ENCODE measurements around the gene RPL38. TPM values are rescaled to one million over a fixed set of nuclear protein-coding genes. Genes with fewer than 3 reads are reported as not detected.

Gene RPL38
- total RNA-seq, 2 experiments from 2014 or later: 1,460 to 1,580 TPM

- Mint-ChIP-seq H3K27ac (no peak overlapping the region), H3K9me3 (no peaks in the 10 kb centered on the region), H3K36me3 (peaks cover 5% of the 10 kb centered on the region), H3K4me3 (no peak overlapping the region), H3K27me3 (no peaks in the 10 kb centered on the region), H3K4me1 (ENCODE audit: low read depth) (no peaks in the 10 kb centered on the region)
- POLR2A ChIA-PET: no interaction called here
- DNase-seq: no peak
- CTCF ChIA-PET: no interaction called here
- intact Hi-C loops (cut with micrococcal nuclease): no loop called here
Observed at GRCh38 chr17:74249590-74250270, 46.3 kb downstream of the RPL38 start.

GRCh38 chr17:74250324-74250995, 47.0 kb downstream of the RPL38 start:
- no peaks in the 10 kb centered on the region for H3K9me3 Mint-ChIP-seq
- H3K27ac Mint-ChIP-seq: no peak overlapping the region
- peaks cover 5% of the 10 kb centered on the region for H3K36me3 Mint-ChIP-seq
- intact Hi-C loops (cut with micrococcal nuclease): no loop called here
- ChIA-PET CTCF (no interaction called here), POLR2A (no interaction called here)
- H3K27me3 Mint-ChIP-seq: no peaks in the 10 kb centered on the region
- no peaks in the 10 kb centered on the region for H3K4me1 Mint-ChIP-seq (ENCODE audit: low read depth)
- no peak for DNase-seq
- no peak overlapping the region for H3K4me3 Mint-ChIP-seq

GRCh38 chr17:74251051-74251450, 47.6 kb downstream of the RPL38 start:
- Mint-ChIP-seq H3K27ac (no peak overlapping the region), H3K36me3 (peaks cover 5% of the 10 kb centered on the region), H3K27me3 (no peaks in the 10 kb centered on the region), H3K4me3 (no peak overlapping the region), H3K9me3 (no peaks in the 10 kb centered on the region), H3K4me1 (ENCODE audit: low read depth) (no peaks in the 10 kb centered on the region)
- intact Hi-C loops (cut with micrococcal nuclease): no loop called here
- POLR2A ChIA-PET: no interaction called here
- CTCF ChIA-PET: no interaction called here
- DNase-seq: no peak

- Mint-ChIP-seq H3K27ac (no peak overlapping the region), H3K36me3 (peaks cover 5% of the 10 kb centered on the region), H3K27me3 (no peaks in the 10 kb centered on the region), H3K4me1 (ENCODE audit: low read depth) (no peaks in the 10 kb centered on the region), H3K9me3 (no peaks in the 10 kb centered on the region), H3K4me3 (no peak overlapping the region)
- intact Hi-C loops (cut with micrococcal nuclease): no loop called here
- CTCF ChIA-PET: no interaction called here
- POLR2A ChIA-PET: no interaction called here
- DNase-seq: no peak
Observed at GRCh38 chr17:74251569-74251968, 48.1 kb downstream of the RPL38 start.

GRCh38 chr17:74252211-74252610, 48.7 kb downstream of the RPL38 start:
- Mint-ChIP-seq H3K4me3 (no peak overlapping the region), H3K36me3 (peaks cover 5% of the 10 kb centered on the region), H3K27ac (no peak overlapping the region), H3K27me3 (no peaks in the 10 kb centered on the region), H3K4me1 (ENCODE audit: low read depth) (no peaks in the 10 kb centered on the region), H3K9me3 (no peaks in the 10 kb centered on the region)
- ChIA-PET POLR2A (no interaction called here), CTCF (no interaction called here)
- intact Hi-C loops (cut with micrococcal nuclease): no loop called here
- DNase-seq: no peak

- Mint-ChIP-seq H3K36me3 (peaks cover 5% of the 10 kb centered on the region), H3K27me3 (no peaks in the 10 kb centered on the region), H3K4me1 (ENCODE audit: low read depth) (no peaks in the 10 kb centered on the region), H3K4me3 (no peak overlapping the region), H3K9me3 (no peaks in the 10 kb centered on the region), H3K27ac (no peak overlapping the region)
- ChIA-PET CTCF (no interaction called here), POLR2A (no interaction called here)
- DNase-seq: no peak
- intact Hi-C loops (cut with micrococcal nuclease): no loop called here
Observed at GRCh38 chr17:74253036-74253435, 49.6 kb downstream of the RPL38 start.

- Mint-ChIP-seq H3K4me1 (ENCODE audit: low read depth) (no peaks in the 10 kb centered on the region), H3K27ac (no peak overlapping the region), H3K4me3 (no peak overlapping the region), H3K36me3 (peaks cover 5% of the 10 kb centered on the region), H3K9me3 (no peaks in the 10 kb centered on the region), H3K27me3 (no peaks in the 10 kb centered on the region)
- intact Hi-C loops (cut with micrococcal nuclease): no loop called here
- ChIA-PET CTCF (no interaction called here), POLR2A (no interaction called here)
- DNase-seq: no peak
Observed at GRCh38 chr17:74257311-74257710, 53.8 kb downstream of the RPL38 start.

GRCh38 chr17:74259667-74260524, 56.4 kb downstream of the RPL38 start:
- POLR2A ChIA-PET: no interaction called here
- CTCF ChIA-PET: interaction anchor here (1.0 kb wide), 1 partner anchor 36 kb away, joined by 4 read pairs; no protein-coding TSS in a partner anchor
- Mint-ChIP-seq H3K36me3 (no peaks in the 10 kb centered on the region), H3K4me3 (no peak overlapping the region), H3K27me3 (no peaks in the 10 kb centered on the region), H3K4me1 (ENCODE audit: low read depth) (no peaks in the 10 kb centered on the region), H3K27ac (no peak overlapping the region), H3K9me3 (no peaks in the 10 kb centered on the region)
- DNase-seq: no peak
- intact Hi-C loops (cut with micrococcal nuclease): no loop called here

Other genes with a start within 250 kb of the RPL38 start
- 1 to 10 TPM; 7.6 to 7.9 TPM for gene TTYH2, start 9.9 kb downstream of the RPL38 start, total RNA-seq
- 1 to 10 TPM; 1.6 to 1.7 TPM for gene DNAI2, start 70.6 kb downstream of the RPL38 start, total RNA-seq
- under 1 TPM; 0.51 to 0.59 TPM for gene KIF19, start 122.5 kb downstream of the RPL38 start, total RNA-seq
- not detected for gene BTBD17, start 158.2 kb downstream of the RPL38 start, total RNA-seq
- gene GPR142, start 163.8 kb downstream of the RPL38 start, total RNA-seq: not detected
- gene GPRC5C, start 228.4 kb downstream of the RPL38 start, total RNA-seq: under 1 TPM; 0.40 to 0.41 TPM

All from activated CD4-positive, alpha-beta memory T cell treated with anti-CD3 and anti-CD28 coated beads for 36 hours (primary cell).